IPS-NIHi7 (cell line): ENCODE results near the gene SHOX.
"Not testable (repeated sequence)": the region's sequence is repeated elsewhere in the genome, so short reads cannot be mapped to it uniquely, and the experiment has no call there.

Experiments used
- DNase-seq: peaks from one replicate; pipeline ENCODE4 v3.0.0; 2012; ENCODE audit warnings: mixed read lengths; ENCODE audit errors: extremely low spot score

The SHOX gene

GRCh38 chrX:621705-622503 is 8.7 kb upstream of the SHOX start:
- no peak for DNase-seq

DNA sequence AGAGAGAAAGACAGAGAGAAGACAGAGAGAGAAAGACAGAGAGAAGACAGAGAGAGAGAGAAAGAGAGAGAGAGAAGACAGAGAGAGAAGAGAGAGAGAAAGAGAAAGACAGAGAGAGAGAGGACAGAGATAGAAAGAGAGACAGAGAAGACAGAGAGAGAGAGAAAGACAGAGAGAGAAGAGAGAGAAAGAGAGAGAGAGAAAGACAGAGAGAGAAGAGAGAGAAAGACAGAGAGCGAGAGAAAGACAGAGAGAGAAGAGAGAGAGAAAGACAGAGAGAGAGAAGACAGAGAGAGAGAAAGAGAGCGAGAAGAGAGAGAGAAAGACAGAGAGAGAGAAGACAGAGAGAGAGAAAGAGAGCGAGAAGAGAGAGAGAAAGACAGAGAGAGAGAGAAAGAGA is 7.8 kb upstream of the SHOX start:
- DNase-seq, result not testable (repeated sequence)

DNA sequence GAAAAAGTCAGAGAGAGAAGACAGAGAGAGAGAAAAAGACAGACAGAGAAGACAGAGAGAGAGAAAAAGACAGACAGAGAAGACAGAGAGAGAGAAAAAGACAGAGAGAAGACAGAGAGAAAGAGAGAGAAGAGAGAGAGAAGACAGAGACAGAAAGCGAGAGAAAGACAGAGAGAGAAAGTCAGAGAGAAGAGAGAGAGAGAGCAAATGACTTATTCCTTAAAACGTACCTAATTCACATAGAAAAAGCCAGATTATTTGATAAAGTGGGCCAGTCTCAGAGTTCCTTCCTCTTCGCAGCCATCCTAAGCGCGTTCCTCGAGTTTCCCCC is 7.4 kb upstream of the SHOX start:
- DNase-seq, result no peak

DNA sequence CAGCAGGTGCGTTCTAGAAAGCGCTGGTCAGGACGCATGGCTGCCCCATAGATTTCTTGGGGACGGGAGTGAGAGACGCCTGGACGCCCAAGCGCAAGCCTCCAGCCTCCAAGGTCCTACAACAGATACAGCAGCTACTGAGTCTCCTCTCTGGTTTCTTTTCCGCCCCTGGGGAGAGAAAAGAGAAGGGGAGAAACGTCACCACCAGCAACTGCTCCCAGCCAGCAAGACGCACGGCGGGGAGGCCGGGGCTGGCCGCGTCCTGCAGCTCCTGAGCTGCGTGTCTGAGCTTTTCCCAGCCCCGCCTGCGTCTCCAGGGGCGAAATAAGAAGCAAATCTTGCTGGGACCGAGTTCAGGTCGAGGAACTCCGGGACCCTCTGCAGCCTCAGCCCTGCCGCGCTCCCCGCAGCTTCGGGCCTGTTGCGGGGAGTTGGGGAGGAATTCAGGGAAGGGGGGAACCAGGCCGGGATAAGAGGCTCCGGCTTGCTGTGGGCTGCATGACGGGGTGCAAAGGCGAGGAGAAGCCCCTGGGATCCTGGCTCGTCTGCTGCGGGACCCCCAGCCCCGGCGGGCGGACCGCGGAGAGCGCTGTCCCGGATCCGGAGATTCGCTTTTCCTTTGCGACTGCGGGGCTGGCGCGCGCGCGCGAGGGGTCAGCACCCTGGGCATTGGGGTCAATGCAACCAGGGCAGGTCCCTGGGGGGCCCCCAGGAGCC is 6.8 kb upstream of the SHOX start:
- DNase-seq, result peak; percentile 57

GRCh38 chrX:625137-625691 is 5.4 kb upstream of the SHOX start:
- no peak for DNase-seq

GRCh38 chrX:626047-626446 is 4.5 kb upstream of the SHOX start:
- not testable (repeated sequence) for DNase-seq

DNA sequence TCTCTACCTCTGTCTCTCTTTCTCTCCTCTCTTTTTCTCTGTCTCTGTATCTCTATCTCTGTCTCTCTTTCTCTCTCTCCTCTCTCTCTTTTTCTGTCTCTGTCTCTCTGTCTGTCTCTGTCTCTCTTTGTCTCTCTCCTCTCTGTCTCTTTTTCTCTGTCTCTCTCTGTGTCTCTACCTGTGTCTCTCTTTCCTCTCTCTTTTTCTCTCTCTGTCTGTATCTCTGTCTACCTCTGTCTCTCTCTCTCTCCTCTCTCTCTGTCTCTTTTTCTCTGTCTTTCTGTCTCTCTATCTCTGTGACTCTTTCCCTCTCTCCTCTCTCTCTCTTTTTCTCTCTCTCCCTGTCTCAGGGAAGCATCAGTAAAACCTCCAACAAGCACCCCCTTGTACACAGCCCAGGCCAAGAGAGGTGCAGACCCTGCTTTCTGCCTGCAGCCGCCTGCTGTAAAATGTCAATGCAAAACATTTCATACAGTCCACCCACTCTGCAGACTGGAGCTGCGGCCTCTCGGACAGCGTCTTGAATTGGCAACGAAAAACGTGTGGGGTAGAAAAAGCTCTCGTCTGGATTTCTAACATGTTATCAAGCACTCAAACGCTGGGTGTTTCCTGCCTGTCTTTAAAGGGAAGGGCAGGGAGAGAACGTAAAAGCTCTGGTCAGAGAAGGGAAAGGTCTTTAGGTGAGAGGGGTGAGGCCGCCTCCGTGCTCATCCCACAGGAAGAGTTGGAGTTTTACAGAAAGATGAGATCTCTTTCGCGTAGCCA is 3.7 kb upstream of the SHOX start:
- no peak for DNase-seq

- DNase-seq, result no peak
Measured at GRCh38 chrX:627510-627981, 3.0 kb upstream of the SHOX start.

DNA sequence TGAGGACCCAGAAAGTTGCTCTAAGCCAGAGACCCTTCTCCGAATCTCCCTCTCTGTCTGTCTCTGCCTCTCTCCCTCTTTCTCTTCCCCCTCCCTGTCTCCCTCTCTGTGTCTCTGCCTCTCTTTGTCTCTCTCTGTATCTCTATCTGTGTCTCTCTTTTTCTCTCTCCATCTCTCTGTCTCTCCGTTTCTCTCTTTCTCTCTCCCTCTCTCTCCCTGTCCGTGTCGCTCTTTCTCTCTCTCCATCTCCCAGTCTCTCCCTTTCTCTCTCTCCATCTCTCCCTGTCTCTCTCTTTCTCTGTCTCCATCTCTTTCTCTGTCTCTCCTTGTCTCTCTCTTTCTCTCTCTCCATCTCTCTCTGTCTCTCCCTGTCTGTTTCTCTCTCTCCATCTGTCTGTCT is 2.6 kb upstream of the SHOX start:
- no peak for DNase-seq

- no peak for DNase-seq
Measured at GRCh38 chrX:629230-630006, 1.2 kb upstream of the SHOX start.

DNA sequence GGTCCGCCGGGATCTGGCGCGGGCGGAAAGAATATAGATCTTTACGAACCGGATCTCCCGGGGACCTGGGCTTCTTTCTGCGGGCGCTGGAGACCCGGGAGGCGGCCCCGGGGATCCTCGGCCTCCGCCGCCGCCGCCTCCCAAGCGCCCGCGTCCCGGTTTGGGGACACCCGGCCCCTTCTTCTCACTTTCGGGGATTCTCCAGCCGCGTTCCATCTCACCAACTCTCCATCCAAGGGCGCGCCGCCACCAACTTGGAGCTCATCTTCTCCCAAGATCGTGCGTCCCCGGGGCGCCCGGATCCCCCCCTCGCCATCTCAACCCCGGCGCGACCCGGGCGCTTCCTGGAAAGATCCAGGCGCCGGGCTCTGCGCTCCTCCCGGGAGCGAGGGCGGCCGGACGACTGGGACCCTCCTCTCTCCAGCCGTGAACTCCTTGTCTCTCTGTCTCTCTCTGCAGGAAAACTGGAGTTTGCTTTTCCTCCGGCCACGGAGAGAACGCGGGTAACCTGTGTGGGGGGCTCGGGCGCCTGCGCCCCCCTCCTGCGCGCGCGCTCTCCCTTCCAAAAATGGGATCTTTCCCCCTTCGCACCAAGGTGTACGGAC is 482 bp upstream of the SHOX start:
- DNase-seq, result no peak

- DNase-seq, result no peak
Measured at GRCh38 chrX:631802-632365, 1.3 kb downstream of the SHOX start.

DNA sequence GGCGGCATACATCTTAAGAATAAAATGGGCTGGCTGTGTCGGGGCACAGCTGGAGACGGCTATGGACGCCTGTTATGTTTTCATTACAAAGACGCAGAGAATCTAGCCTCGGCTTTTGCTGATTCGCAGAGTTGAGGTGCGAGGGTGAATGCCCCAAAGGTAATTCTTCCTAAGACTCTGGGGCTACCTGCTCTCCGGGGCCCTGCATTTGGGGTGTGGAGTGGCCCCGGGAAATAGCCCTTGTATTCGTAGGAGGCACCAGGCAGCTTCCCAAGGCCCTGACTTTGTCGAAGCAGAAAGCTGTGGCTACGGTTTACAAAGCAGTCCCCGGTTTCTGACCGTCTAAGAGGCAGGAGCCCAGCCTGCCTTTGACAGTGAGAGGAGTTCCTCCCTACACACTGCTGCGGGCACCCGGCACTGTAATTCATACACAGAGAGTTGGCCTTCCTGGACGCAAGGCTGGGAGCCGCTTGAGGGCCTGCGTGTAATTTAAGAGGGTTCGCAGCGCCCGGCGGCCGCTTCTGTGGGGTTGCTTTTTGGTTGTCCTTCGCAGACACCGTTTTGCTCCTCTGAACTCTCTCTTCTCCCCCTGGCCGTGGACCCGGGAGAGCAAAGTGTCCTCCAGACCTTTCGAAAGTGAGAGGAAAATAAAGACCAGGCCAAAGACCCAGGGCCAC is 1.9 kb downstream of the SHOX start:
- no peak for DNase-seq

DNA sequence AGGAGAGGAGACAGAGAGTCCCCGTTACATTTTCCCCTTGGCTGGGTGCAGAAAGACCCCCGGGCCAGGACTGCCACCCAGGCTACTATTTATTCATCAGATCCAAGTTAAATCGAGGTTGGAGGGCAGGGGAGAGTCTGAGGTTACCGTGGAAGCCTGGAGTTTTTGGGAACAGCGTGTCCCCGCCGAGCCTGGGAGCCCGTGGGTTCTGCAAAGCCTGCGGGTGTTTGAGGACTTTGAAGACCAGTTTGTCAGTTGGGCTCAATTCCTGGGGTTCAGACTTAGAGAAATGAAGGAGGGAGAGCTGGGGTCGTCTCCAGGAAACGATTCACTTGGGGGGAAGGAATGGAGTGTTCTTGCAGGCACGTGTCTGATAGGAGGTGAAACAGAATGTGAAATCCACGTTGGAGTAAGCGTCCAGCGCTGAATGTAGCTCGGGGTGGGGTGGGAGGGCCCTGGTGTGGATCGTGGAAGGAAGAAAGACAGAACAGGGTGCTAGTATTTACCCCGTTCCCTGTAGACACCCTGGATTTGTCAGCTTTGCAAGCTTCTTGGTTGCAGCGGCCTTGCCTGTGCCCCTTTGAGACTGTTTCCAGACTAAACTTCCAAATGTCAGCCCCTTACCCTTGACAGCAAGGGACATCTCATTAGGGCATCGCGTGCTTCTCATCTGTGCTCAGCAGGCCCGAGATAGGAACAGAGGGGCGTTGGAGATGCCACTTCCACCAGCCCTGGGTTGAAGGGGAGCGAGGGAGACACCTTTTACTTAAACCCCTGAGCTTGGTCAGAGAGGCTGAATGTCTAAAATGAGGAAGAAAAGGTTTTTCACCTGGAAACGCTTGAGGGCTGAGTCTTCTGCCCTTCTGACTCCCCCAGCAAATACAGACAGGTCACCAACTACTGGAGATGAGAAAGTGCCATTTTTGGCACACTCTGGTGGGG is 2.7 kb downstream of the SHOX start:
- no peak for DNase-seq

- no peak for DNase-seq
Measured at GRCh38 chrX:633985-634958, 3.7 kb downstream of the SHOX start.

DNA sequence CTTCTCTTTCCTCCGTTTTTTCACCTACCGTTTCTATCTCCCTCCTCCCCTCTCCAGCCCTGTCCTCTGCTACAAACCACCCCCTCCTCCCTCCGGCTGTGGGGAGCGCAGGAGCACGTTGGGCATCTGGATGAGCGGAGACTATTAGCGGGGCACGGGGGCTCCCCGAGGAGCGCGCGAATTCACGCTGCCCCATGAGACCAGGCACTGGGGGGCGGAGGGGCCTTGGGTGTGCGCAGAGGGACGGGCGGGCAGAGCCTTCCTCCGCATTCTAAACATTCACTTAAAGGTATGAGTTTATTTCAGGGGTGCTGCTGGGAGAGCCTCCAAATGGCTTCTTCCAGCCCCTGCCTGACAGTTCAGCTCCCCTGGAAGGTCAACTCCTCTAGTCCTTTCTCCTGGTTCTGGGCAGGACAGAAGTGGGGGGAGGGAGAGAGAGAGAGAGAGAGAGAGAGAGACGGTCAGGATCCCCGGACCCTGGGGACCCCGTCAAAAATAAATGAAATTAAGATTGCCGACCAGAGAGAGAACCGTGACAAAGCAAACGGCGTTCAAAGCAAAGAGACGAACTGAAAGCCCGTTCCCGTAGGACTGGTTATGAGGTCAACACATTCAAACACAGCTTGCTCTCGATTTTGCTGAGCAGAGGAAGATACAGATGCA is 5.0 kb downstream of the SHOX start:
- peak; percentile 67 for DNase-seq

DNA sequence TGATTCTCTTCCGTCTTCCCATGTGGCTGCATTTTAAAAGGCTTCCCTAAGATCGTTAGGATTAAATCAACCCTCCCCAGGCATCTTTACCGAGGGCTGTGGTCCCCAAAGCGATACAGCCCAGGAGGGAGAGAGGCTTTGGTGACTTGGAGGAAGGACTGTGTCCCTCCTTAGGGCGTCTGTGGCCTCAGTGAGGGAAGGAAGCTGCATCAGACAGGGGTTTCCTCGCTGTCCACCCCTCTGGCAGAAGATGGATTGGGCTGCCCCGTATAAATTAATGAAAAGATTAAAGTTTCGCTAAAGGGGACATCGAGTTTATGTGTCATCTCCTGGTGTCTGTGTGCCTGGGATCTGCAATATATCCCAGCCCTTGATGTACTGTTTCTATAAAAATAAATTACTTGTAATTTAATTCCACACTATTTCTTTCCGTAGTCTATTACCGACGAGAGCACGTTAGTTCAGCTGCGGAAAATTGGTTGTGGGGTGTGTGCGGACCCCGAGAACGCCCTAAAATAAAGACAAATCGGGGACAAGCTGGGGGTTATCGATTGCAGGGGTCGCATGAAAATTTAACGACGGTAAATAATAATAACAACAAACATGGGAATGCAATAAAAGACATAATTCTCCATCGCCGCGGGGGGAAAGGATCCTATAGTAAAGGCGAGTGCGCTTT is 6.5 kb downstream of the SHOX start:
- no peak for DNase-seq
